Mesendoderm (in vitro differentiated cells): ENCODE results near the gene CYBA.

ENCODE experiments used
- DNase-seq: peaks from one replicate; pipeline ENCODE4 v3.0.0; 2013
- H2AK5ac ChIP-seq: 2 replicates; pipeline ENCODE4 v1.6.1; 2013; ENCODE audit warnings: low read length, inconsistent platforms
- H2BK120ac ChIP-seq: 2 replicates; pipeline ENCODE4 v1.6.1; 2013; ENCODE audit warnings: low read depth, mild to moderate bottlenecking, low read length, moderate library complexity, mixed read lengths
- H2BK15ac ChIP-seq: replicated peaks from 2 replicates; pipeline ENCODE4 v1.6.1; 2013; ENCODE audit warnings: low read depth, mild to moderate bottlenecking, moderate library complexity
- H2BK5ac ChIP-seq: 2 replicates; pipeline ENCODE4 v1.6.1; 2013; ENCODE audit warnings: low read length, inconsistent platforms
- H3K18ac ChIP-seq: 2 replicates; pipeline ENCODE4 v1.6.1; 2013; ENCODE audit warnings: mild to moderate bottlenecking, low read length, mixed read lengths
- H3K23ac ChIP-seq: one replicate; pipeline ENCODE4 v1.6.1; 2013; ENCODE audit warnings: low read length
- H3K27ac ChIP-seq: 2 replicates; pipeline ENCODE4 v1.5.1; 2013; ENCODE audit warnings: low read depth, mild to moderate bottlenecking, inconsistent platforms, low read length, moderate library complexity
- H3K27me3 ChIP-seq: 2 replicates; pipeline ENCODE4 v1.6.1; 2013; ENCODE audit warnings: low read length, control low read depth, mild to moderate bottlenecking, inconsistent platforms; ENCODE audit not compliant: insufficient read depth, poor library complexity
- H3K36me3 ChIP-seq: 2 replicates; pipeline ENCODE4 v1.6.1; 2013; ENCODE audit warnings: low read length, inconsistent platforms; ENCODE audit not compliant: control insufficient read depth, insufficient read depth
- H3K4ac ChIP-seq: one replicate; pipeline ENCODE4 v1.6.1; 2013; ENCODE audit warnings: low read depth, mild to moderate bottlenecking, low read length, moderate library complexity
- H3K4me1 ChIP-seq: 2 replicates; pipeline ENCODE4 v1.6.1; 2013; ENCODE audit warnings: low read depth, low read length, inconsistent platforms; ENCODE audit not compliant: control insufficient read depth
- H3K4me2 ChIP-seq: 2 replicates; pipeline ENCODE4 v1.6.1; 2013; ENCODE audit warnings: low read length
- H3K4me3 ChIP-seq: 2 replicates; pipeline ENCODE4 v1.5.1; 2013; ENCODE audit warnings: mild to moderate bottlenecking, low read length
- H3K56ac ChIP-seq: one replicate; pipeline ENCODE4 v1.6.1; 2013; ENCODE audit warnings: low read length
- H3K79me1 ChIP-seq: 2 replicates; pipeline ENCODE4 v1.6.1; 2013; ENCODE audit warnings: low read length, inconsistent platforms
- H3K79me2 ChIP-seq: 2 replicates; pipeline ENCODE4 v1.6.1; 2013; ENCODE audit warnings: mild to moderate bottlenecking, low read length; ENCODE audit not compliant: control insufficient read depth, insufficient read depth
- H3K9ac ChIP-seq: 2 replicates; pipeline ENCODE4 v1.6.1; 2013; ENCODE audit warnings: low read length, inconsistent platforms
- H4K5ac ChIP-seq: one replicate; pipeline ENCODE4 v1.6.1; 2013; ENCODE audit warnings: low read length
- H4K8ac ChIP-seq: one replicate; pipeline ENCODE4 v1.6.1; 2013; ENCODE audit warnings: low read depth, mild to moderate bottlenecking, control low read depth, low read length, moderate library complexity
- WGBS: extraction: QIAGEN DNeasy Blood & Tissue Kit; methylation state at CpG from one replicate; pipeline ENCODE4 v1.1.7; 2013; ENCODE audit warnings: low lambda C conversion rate, missing lambda C conversion rate; ENCODE audit not compliant: insufficient coverage; ENCODE audit errors: extremely low coverage; 5-methylcytosine and 5-hydroxymethylcytosine counted together

CYBA gene

GRCh38 chr16:88616320-88616719 lies 34.5 kb downstream of the CYBA start:
- Histone ChIP-seq H4K8ac (no peak overlapping the region), H3K36me3 (peaks cover 5% of the 10 kb centered on the region), H3K4me1 (no peaks in the 10 kb centered on the region), H2BK120ac (no peak overlapping the region), H3K23ac (no peak overlapping the region), H3K79me2 (peaks cover 3% of the 10 kb centered on the region), H4K5ac (no peak overlapping the region), H3K18ac (no peak overlapping the region), H3K4me3 (no peak overlapping the region), H2BK5ac (no peak overlapping the region), H3K79me1 (peaks cover 13% of the 10 kb centered on the region), H3K4me2 (no peak overlapping the region), H3K56ac (no peak overlapping the region), H3K27ac (no peak overlapping the region), H2AK5ac (no peak overlapping the region), H3K9ac (no peak overlapping the region), H3K27me3 (no peaks in the 10 kb centered on the region), H3K4ac (no peak overlapping the region), H2BK15ac (no peak overlapping the region)
- DNase-seq, result no peak
- WGBS, result no CpG with 5 or more reads among the region's 13 CpGs

GRCh38 chr16:88614818-88615580 lies 35.9 kb downstream of the CYBA start:
- Histone ChIP-seq H3K27ac (no peak overlapping the region), H2AK5ac (no peak overlapping the region), H4K8ac (no peak overlapping the region), H3K4me1 (no peaks in the 10 kb centered on the region), H3K79me2 (peaks cover 3% of the 10 kb centered on the region), H2BK120ac (no peak overlapping the region), H3K27me3 (no peaks in the 10 kb centered on the region), H3K4me3 (no peak overlapping the region), H2BK15ac (no peak overlapping the region), H3K4me2 (no peak overlapping the region), H4K5ac (no peak overlapping the region), H3K36me3 (peaks cover 4% of the 10 kb centered on the region), H3K18ac (no peak overlapping the region), H3K56ac (no peak overlapping the region), H3K4ac (no peak overlapping the region), H3K23ac (no peak overlapping the region), H3K79me1 (peaks cover 13% of the 10 kb centered on the region), H3K9ac (no peak overlapping the region), H2BK5ac (no peak overlapping the region)
- no CpG with 5 or more reads among the region's 19 CpGs for WGBS
- no peak for DNase-seq

GRCh38 chr16:88613911-88614817 lies 36.7 kb downstream of the CYBA start:
- no peak overlapping the region for H3K4ac ChIP-seq
- peaks cover 3% of the 10 kb centered on the region for H3K79me2 ChIP-seq
- no peak overlapping the region for H3K18ac ChIP-seq
- H4K5ac ChIP-seq, result no peak overlapping the region
- H3K79me1 ChIP-seq, result peaks cover 11% of the 10 kb centered on the region
- H3K36me3 ChIP-seq, result peaks cover 3% of the 10 kb centered on the region
- H3K4me2 ChIP-seq, result no peak overlapping the region
- no CpG with 5 or more reads among the region's 19 CpGs for WGBS
- H2BK5ac ChIP-seq, result no peak overlapping the region
- no peak overlapping the region for H3K9ac ChIP-seq
- H3K27ac ChIP-seq, result no peak overlapping the region
- H2BK120ac ChIP-seq, result no peak overlapping the region
- no peak overlapping the region for H4K8ac ChIP-seq
- H2BK15ac ChIP-seq, result no peak overlapping the region
- no peak for DNase-seq
- no peaks in the 10 kb centered on the region for H3K4me1 ChIP-seq
- no peak overlapping the region for H3K4me3 ChIP-seq
- no peak overlapping the region for H3K56ac ChIP-seq
- no peak overlapping the region for H3K23ac ChIP-seq
- no peaks in the 10 kb centered on the region for H3K27me3 ChIP-seq
- H2AK5ac ChIP-seq, result no peak overlapping the region

GRCh38 chr16:88613293-88613692 lies 37.6 kb downstream of the CYBA start:
- peaks cover 3% of the 10 kb centered on the region for H3K79me2 ChIP-seq
- H3K79me1 ChIP-seq, result peaks cover 6% of the 10 kb centered on the region
- H3K36me3 ChIP-seq, result peaks cover 3% of the 10 kb centered on the region
- no peak overlapping the region for H3K4ac ChIP-seq
- no peaks in the 10 kb centered on the region for H3K27me3 ChIP-seq
- no peak overlapping the region for H3K9ac ChIP-seq
- no peak overlapping the region for H2BK5ac ChIP-seq
- no peak overlapping the region for H2BK15ac ChIP-seq
- WGBS, result no CpG with 5 or more reads among the region's 10 CpGs
- H2BK120ac ChIP-seq, result no peak overlapping the region
- no peak overlapping the region for H3K56ac ChIP-seq
- no peak overlapping the region for H3K27ac ChIP-seq
- H3K23ac ChIP-seq, result no peak overlapping the region
- H4K5ac ChIP-seq, result no peak overlapping the region
- no peaks in the 10 kb centered on the region for H3K4me1 ChIP-seq
- no peak overlapping the region for H3K18ac ChIP-seq
- H2AK5ac ChIP-seq, result no peak overlapping the region
- H4K8ac ChIP-seq, result no peak overlapping the region
- no peak for DNase-seq
- H3K4me2 ChIP-seq, result no peak overlapping the region
- no peak overlapping the region for H3K4me3 ChIP-seq

- peak overlapping the region; percentile 45 for H3K23ac ChIP-seq
- no CpG with 5 or more reads among the region's 49 CpGs for WGBS
- no peak overlapping the region for H3K4ac ChIP-seq
- H3K27ac ChIP-seq, result no peak overlapping the region
- H3K79me1 ChIP-seq, result peaks cover 6% of the 10 kb centered on the region
- H3K56ac ChIP-seq, result peak overlapping the region; percentile 83
- peaks cover 3% of the 10 kb centered on the region for H3K36me3 ChIP-seq
- H3K18ac ChIP-seq, result no peak overlapping the region
- no peak overlapping the region for H2BK15ac ChIP-seq
- no peaks in the 10 kb centered on the region for H3K27me3 ChIP-seq
- H3K9ac ChIP-seq, result peak overlapping the region; percentile 65
- H4K5ac ChIP-seq, result no peak overlapping the region
- H2AK5ac ChIP-seq, result no peak overlapping the region
- no peak overlapping the region for H3K4me3 ChIP-seq
- H4K8ac ChIP-seq, result no peak overlapping the region
- H3K79me2 ChIP-seq, result peaks cover 3% of the 10 kb centered on the region
- H3K4me1 ChIP-seq, result no peaks in the 10 kb centered on the region
- H3K4me2 ChIP-seq, result peak overlapping the region; percentile 39
- H2BK120ac ChIP-seq, result no peak overlapping the region
- peak; percentile 73 for DNase-seq
- no peak overlapping the region for H2BK5ac ChIP-seq
Observed at GRCh38 chr16:88610909-88611812, 39.7 kb downstream of the CYBA start.
